Activated CD4-positive, alpha-beta memory T cell treated with anti-CD3 and anti-CD28 coated beads for 36 hours (primary cell): ENCODE measurements around the gene CERKL. TPM values are rescaled to one million over a fixed set of nuclear protein-coding genes. Genes with fewer than 3 reads are reported as not detected.

ENCODE experiments used
- CTCF ChIA-PET: fragments of 350-600 bp; sonication (Branson Sonifier 250); formaldehyde crosslinking; loops from one replicate; lab custom pipeline; 2021; ENCODE audit warnings: antibody characterized with exemption, inconsistent platforms; lab: Charles Lee
- POLR2A ChIA-PET: fragments of 350-600 bp; sonication (Branson Sonifier 250); formaldehyde crosslinking; loops from one replicate; lab custom pipeline; 2021; ENCODE audit warnings: antibody characterized with exemption; lab: Charles Lee
- DNase-seq: peaks from one replicate; pipeline ENCODE4 v3.0.0-alpha.2; 2020
- H3K27ac Mint-ChIP-seq: one replicate; pipeline ENCODE4 v1.8.0; 2021; ENCODE audit warnings: mixed read lengths
- H3K27me3 Mint-ChIP-seq: one replicate; pipeline ENCODE4 v1.8.0; 2021; ENCODE audit warnings: mixed read lengths
- H3K36me3 Mint-ChIP-seq: one replicate; pipeline ENCODE4 v1.8.0; 2021; ENCODE audit warnings: mixed read lengths
- H3K4me1 Mint-ChIP-seq: one replicate; pipeline ENCODE4 v1.8.0; 2021; ENCODE audit warnings: low read depth, mixed read lengths
- H3K4me3 Mint-ChIP-seq: one replicate; pipeline ENCODE4 v1.8.0; 2021; ENCODE audit warnings: mild to moderate bottlenecking, mixed read lengths
- H3K9me3 Mint-ChIP-seq: one replicate; pipeline ENCODE4 v1.8.0; 2021; ENCODE audit warnings: mixed read lengths
- intact Hi-C: fragments of 100-400 bp; cut with micrococcal nuclease; formaldehyde crosslinking; loops from one replicate; pipeline ENCODE4 v1.15.1; 2023
- total RNA-seq, 2 experiments: library from RNA; stranded (reverse); gene quantifications; one replicate each; pipeline ENCODE4 v1.2.3, GENCODE V29; 2021

The CERKL gene
- total RNA-seq, 2 experiments from 2014 or later, result not detected

GRCh38 chr2:181515719-181516118 lies 141.2 kb downstream of the CERKL start:
- Mint-ChIP-seq H3K27ac (no peak overlapping the region), H3K9me3 (no peaks in the 10 kb centered on the region), H3K4me1 (peaks cover 53% of the 10 kb centered on the region), H3K4me3 (no peak overlapping the region), H3K27me3 (no peaks in the 10 kb centered on the region), H3K36me3 (peaks cover 28% of the 10 kb centered on the region)
- intact Hi-C loops, result no loop called here
- CTCF ChIA-PET, result interaction anchor here (0.7 kb wide), 1 partner anchor 115 kb away, joined by 3 read pairs; no protein-coding TSS in a partner anchor
- POLR2A ChIA-PET, result no interaction called here
- no peak for DNase-seq

DNA sequence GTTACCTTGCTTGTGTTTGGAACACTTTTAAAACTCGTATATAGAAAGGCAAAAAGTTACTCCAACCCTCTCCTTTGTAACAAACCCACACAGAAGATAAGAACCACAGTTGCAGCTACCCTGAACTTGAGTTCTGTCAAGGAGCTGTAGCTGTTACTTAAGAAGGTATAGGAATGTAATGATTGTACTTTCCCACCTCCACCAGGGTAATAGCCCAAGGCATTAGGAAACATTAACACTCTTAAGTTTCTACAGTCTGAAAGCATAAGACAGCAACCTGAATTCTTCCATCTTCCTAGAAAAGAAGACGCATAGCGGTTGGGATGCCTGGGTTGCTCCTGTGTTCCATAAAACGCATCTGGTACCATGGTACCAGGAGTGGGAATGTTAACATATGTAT lies 156.7 kb downstream of the CERKL start:
- H3K4me1 Mint-ChIP-seq, result no peaks in the 10 kb centered on the region
- peaks cover 26% of the 10 kb centered on the region for H3K36me3 Mint-ChIP-seq
- intact Hi-C loops, result no loop called here
- no peaks in the 10 kb centered on the region for H3K9me3 Mint-ChIP-seq
- POLR2A ChIA-PET, result no interaction called here
- no peaks in the 10 kb centered on the region for H3K27me3 Mint-ChIP-seq
- CTCF ChIA-PET, result interaction anchor here (1.1 kb wide), 1 partner anchor 33 kb away, joined by 3 read pairs; no protein-coding TSS in a partner anchor
- no peak overlapping the region for H3K4me3 Mint-ChIP-seq
- no peak for DNase-seq
- H3K27ac Mint-ChIP-seq, result no peak overlapping the region

- Mint-ChIP-seq H3K4me1 (no peaks in the 10 kb centered on the region), H3K36me3 (peaks cover 29% of the 10 kb centered on the region), H3K27ac (no peak overlapping the region), H3K27me3 (no peaks in the 10 kb centered on the region), H3K9me3 (no peaks in the 10 kb centered on the region), H3K4me3 (no peak overlapping the region)
- CTCF ChIA-PET, result interaction anchor here (1.1 kb wide), 1 partner anchor 32 kb away, joined by 3 read pairs; no protein-coding TSS in a partner anchor
- no peak for DNase-seq
- intact Hi-C loops, result no loop called here
- POLR2A ChIA-PET, result no interaction called here
Measured at GRCh38 chr2:181499231-181499630, 157.7 kb downstream of the CERKL start.

Other genes starting within 250 kb of the CERKL start
- 10 to 100 TPM; 46.5 to 51.2 TPM for gene ITGA4, start 199.7 kb downstream of the CERKL start, total RNA-seq
- not detected for gene NEUROD1, start 23.4 kb upstream of the CERKL start, total RNA-seq
- gene ITPRID2, start 234.6 kb upstream of the CERKL start, total RNA-seq, result 10 to 100 TPM; 38.0 to 39.2 TPM